H1 (cell line): ENCODE measurements around the gene PLEKHN1. TPM values are rescaled to one million over a fixed set of nuclear protein-coding genes. Genes with fewer than 3 reads are reported as not detected.
A peak's percentile ranks its signal among the peaks of the same experiment; 100 is the strongest.

Experiments used
- CTCF ChIA-PET: fragments of 300-600 bp; sonication (Branson Sonifier 250); formaldehyde crosslinking; loops from one replicate; lab custom pipeline; 2021; ENCODE audit not compliant: partially characterized antibody; lab: Charles Lee
- POLR2A ChIA-PET: fragments of 300-600 bp; sonication (Branson Sonifier 250); formaldehyde crosslinking; loops from one replicate; lab custom pipeline; 2021; ENCODE audit warnings: inconsistent platforms; ENCODE audit not compliant: partially characterized antibody; lab: Charles Lee
- DNase-seq, 2 experiments: peaks; one replicate each; pipeline versions ENCODE4 v3.0.0 to v3.0.0-alpha.2; 2010 to 2022; ENCODE audit warnings: low spot score in 2 of 2, low read depth in 1 of 2, mixed read lengths in 1 of 2
- FAIRE-seq: peaks from 2 replicates; lab custom pipeline; 2011; peaks lifted over from hg19 to GRCh38; lab: Jason Lieb, UNC
- H2AFZ ChIP-seq: 2 replicates; pipeline ENCODE4 v1.8.1; 2012; ENCODE audit warnings: low read length, inconsistent platforms
- H2AK5ac ChIP-seq: 2 replicates; pipeline ENCODE4 v1.6.1; 2013; ENCODE audit warnings: low read depth, low read length
- H2BK120ac ChIP-seq: replicated peaks from 2 replicates; pipeline ENCODE3; 2013; ENCODE audit warnings: low read depth, low read length, inconsistent platforms
- H2BK12ac ChIP-seq: 2 replicates; pipeline ENCODE4 v1.6.1; 2013; ENCODE audit warnings: low read depth, low read length
- H2BK15ac ChIP-seq: 2 replicates; pipeline ENCODE4 v1.6.1; 2013; ENCODE audit warnings: low read length
- H2BK20ac ChIP-seq: 2 replicates; pipeline ENCODE4 v1.6.1; 2013; ENCODE audit warnings: low read length
- H2BK5ac ChIP-seq: 2 replicates; pipeline ENCODE4 v1.6.1; 2013; ENCODE audit warnings: low read depth, low read length
- H3K14ac ChIP-seq: 2 replicates; pipeline ENCODE4 v1.6.1; 2013; ENCODE audit warnings: inconsistent platforms; ENCODE audit not compliant: insufficient read length
- H3K18ac ChIP-seq: 2 replicates; pipeline ENCODE4 v1.6.1; 2013; ENCODE audit warnings: low read length; ENCODE audit errors: extremely low read depth
- H3K23ac ChIP-seq: 2 replicates; pipeline ENCODE4 v1.6.1; 2013; ENCODE audit warnings: inconsistent platforms; ENCODE audit not compliant: insufficient read length
- H3K23me2 ChIP-seq: 2 replicates; pipeline ENCODE4 v1.6.1; 2013; ENCODE audit warnings: low read depth, low read length
- H3K27ac ChIP-seq: 2 replicates; pipeline ENCODE4 v1.6.1; 2011; ENCODE audit warnings: low read depth, low read length, inconsistent platforms
- H3K27me3 ChIP-seq, 4 experiments: replicated peaks in 1 of 4; 1 replicate in 1 of 4; 2 replicates in 3 of 4; pipeline versions ENCODE4 v1.6.1 to v1.8.1; 2011 to 2013; ENCODE audit warnings: low read length in 3 of 4, mild to moderate bottlenecking in 3 of 4, inconsistent platforms in 2 of 4, mixed read lengths in 2 of 4, moderate library complexity in 1 of 4; ENCODE audit not compliant: control insufficient read depth in 3 of 4, insufficient read depth in 3 of 4; ENCODE audit errors: extremely low read depth in 1 of 4
- H3K36me3 ChIP-seq, 4 experiments: 2 replicates each; pipeline versions ENCODE4 v1.6.1 to v1.8.1; 2011 to 2013; ENCODE audit warnings: mild to moderate bottlenecking in 4 of 4, low read length in 3 of 4, moderate library complexity in 2 of 4, control low read depth in 1 of 4, inconsistent platforms in 1 of 4; ENCODE audit not compliant: insufficient read depth in 4 of 4, control insufficient read depth in 2 of 4
- H3K4ac ChIP-seq: replicated peaks from 2 replicates; pipeline ENCODE3; 2013; ENCODE audit warnings: low read length, low read depth, mixed read lengths, inconsistent platforms; ENCODE audit not compliant: insufficient read length
- H3K4me1 ChIP-seq, 4 experiments: replicated peaks in 1 of 4; 1 replicate in 1 of 4; 2 replicates in 3 of 4; pipeline versions ENCODE4 v1.6.1 to v1.8.1; 2011 to 2013; ENCODE audit warnings: low read length in 3 of 4, inconsistent platforms in 2 of 4, mixed read lengths in 1 of 4; ENCODE audit not compliant: insufficient read depth in 4 of 4, control insufficient read depth in 3 of 4
- H3K4me2 ChIP-seq, 2 experiments: 2 replicates each; pipeline versions ENCODE4 v1.6.1 to v1.8.1; 2011 to 2013; ENCODE audit warnings: low read depth in 2 of 2, low read length in 2 of 2, control low read depth in 1 of 2, inconsistent platforms in 1 of 2, mild to moderate bottlenecking in 1 of 2; ENCODE audit not compliant: insufficient read depth in 1 of 2
- H3K4me3 ChIP-seq, 4 experiments: fragments of 200-600, 300-600 bp in 1 of 4; sonication (generic), shearing (Covaris generic), sonication (Bioruptor Twin) in 1 of 4; 2 replicates each; pipeline versions ENCODE4 v1.5.1 to v1.8.1; 2011 to 2016; ENCODE audit warnings: low read length in 4 of 4, low read depth in 3 of 4, control low read depth in 2 of 4, inconsistent platforms in 2 of 4, mild to moderate bottlenecking in 2 of 4, mixed read lengths in 1 of 4, moderate library complexity in 1 of 4; ENCODE audit not compliant: insufficient read depth in 2 of 4; ENCODE audit errors: extremely low read depth in 1 of 4
- H3K56ac ChIP-seq: replicated peaks from 2 replicates; pipeline ENCODE3; 2013; ENCODE audit warnings: low read depth, mild to moderate bottlenecking, mixed read lengths, low read length, inconsistent platforms; ENCODE audit not compliant: insufficient read length
- H3K79me1 ChIP-seq: 2 replicates; pipeline ENCODE4 v1.6.1; 2013; ENCODE audit warnings: low read depth, low read length, control low read depth
- H3K79me2 ChIP-seq, 2 experiments: 2 replicates each; pipeline versions ENCODE4 v1.6.1 to v1.8.1; 2012 to 2013; ENCODE audit warnings: low read length in 2 of 2, mild to moderate bottlenecking in 2 of 2, inconsistent platforms in 1 of 2; ENCODE audit not compliant: insufficient read depth in 2 of 2, control insufficient read depth in 1 of 2
- H3K9ac ChIP-seq, 4 experiments: replicated peaks in 1 of 4; 1 replicate in 1 of 4; 2 replicates in 3 of 4; pipeline versions ENCODE4 v1.6.1 to v1.8.1; 2011 to 2013; ENCODE audit warnings: low read depth in 3 of 4, low read length in 3 of 4, control low read depth in 2 of 4, mild to moderate bottlenecking in 2 of 4, moderate library complexity in 2 of 4, inconsistent platforms in 1 of 4; ENCODE audit errors: extremely low read depth in 1 of 4
- H3K9me3 ChIP-seq, 2 experiments: 2 replicates each; pipeline versions ENCODE4 v1.6.1 to v1.8.1; 2012 to 2013; ENCODE audit warnings: mild to moderate bottlenecking in 2 of 2, moderate library complexity in 2 of 2, control low read depth in 1 of 2, inconsistent platforms in 1 of 2, low read depth in 1 of 2, low read length in 1 of 2, mixed read lengths in 1 of 2; ENCODE audit not compliant: insufficient read depth in 2 of 2
- H4K20me1 ChIP-seq, 2 experiments: replicated peaks in 1 of 2; 2 replicates each; pipeline versions ENCODE3 to v1.8.1; 2011 to 2013; ENCODE audit warnings: inconsistent platforms in 2 of 2, low read length in 2 of 2, mild to moderate bottlenecking in 1 of 2; ENCODE audit not compliant: insufficient read depth in 2 of 2, control insufficient read depth in 1 of 2
- H4K5ac ChIP-seq: 2 replicates; pipeline ENCODE4 v1.6.1; 2013; ENCODE audit warnings: low read length, low read depth, mixed read lengths, inconsistent platforms; ENCODE audit not compliant: insufficient read length
- H4K8ac ChIP-seq: 2 replicates; pipeline ENCODE4 v1.8.0; 2013; ENCODE audit warnings: mild to moderate bottlenecking, moderate library complexity, low read length, inconsistent platforms; ENCODE audit not compliant: insufficient read depth; ENCODE audit errors: extremely low read depth
- H4K91ac ChIP-seq: replicated peaks from 2 replicates; pipeline ENCODE3; 2013; ENCODE audit warnings: low read length, mixed read lengths, inconsistent platforms; ENCODE audit not compliant: insufficient read length
- BRCA1 ChIP-seq: IDR thresholded peaks from 2 replicates; pipeline ENCODE4 v1.6.1; 2012; ENCODE audit warnings: low read depth, low read length, improper control_type of control experiment
- CREB1 ChIP-seq: IDR thresholded peaks from 2 replicates; pipeline ENCODE4 v1.6.1; 2012; ENCODE audit warnings: inconsistent platforms
- CTBP2 ChIP-seq: IDR thresholded peaks from 2 replicates; pipeline ENCODE4 v1.7.0; 2011; ENCODE audit warnings: borderline replicate concordance, mild to moderate bottlenecking, moderate library complexity, mixed read lengths, low read length; ENCODE audit not compliant: insufficient read depth, insufficient read length
- KDM1A ChIP-seq: fragments of 200-600, 300-600 bp; sonication (generic); IDR thresholded peaks from 2 replicates; pipeline ENCODE4 v1.7.1; 2016; ENCODE audit warnings: mild to moderate bottlenecking, low read length, borderline replicate concordance
- KDM5A ChIP-seq: fragments of 200-600 bp; IDR thresholded peaks from 2 replicates; pipeline ENCODE4 v1.7.1; 2012; ENCODE audit warnings: mild to moderate bottlenecking, low read length, inconsistent platforms, mixed read lengths
- POLR2AphosphoS5 ChIP-seq: IDR thresholded peaks from 2 replicates; pipeline ENCODE4 v1.6.1; 2011; ENCODE audit warnings: low read depth, low read length
- SAP30 ChIP-seq: fragments of 300-600 bp; sonication (generic); IDR thresholded peaks from 2 replicates; pipeline ENCODE4 v1.7.1; 2012; ENCODE audit warnings: low read length, moderate library complexity, mild to moderate bottlenecking, inconsistent platforms; ENCODE audit not compliant: insufficient read depth, insufficient replicate concordance
- SIN3A ChIP-seq, 2 experiments: IDR thresholded peaks in 1 of 2; conservative IDR thresholded peaks in 1 of 2; 2 replicates each; pipeline ENCODE4 v1.6.1; 2011 to 2012; ENCODE audit warnings: low read length in 2 of 2, improper control_type of control experiment in 1 of 2, low read depth in 1 of 2, mild to moderate bottlenecking in 1 of 2
- SP1 ChIP-seq: IDR thresholded peaks from 2 replicates; pipeline ENCODE4 v1.6.1; 2011; ENCODE audit warnings: low read depth, low read length
- YY1 ChIP-seq: IDR thresholded peaks from 2 replicates; pipeline ENCODE4 v1.6.1; 2011; ENCODE audit warnings: low read depth, mild to moderate bottlenecking, low read length
- WGBS, 2 experiments: shearing (Covaris generic) in 1 of 2; methylation state at CpG; one replicate each; pipeline versions ENCODE4 v1.1.6 to v1.1.7; 2013 to 2015; ENCODE audit warnings: low lambda C conversion rate in 2 of 2, mixed read lengths in 2 of 2, inconsistent platforms in 1 of 2, low coverage in 1 of 2, missing lambda C conversion rate in 1 of 2; ENCODE audit not compliant: insufficient replicate concordance in 2 of 2, insufficient coverage in 1 of 2, insufficient read length in 1 of 2; ENCODE audit errors: extremely low coverage in 1 of 2, missing lambda C conversion rate in 1 of 2; 5-methylcytosine and 5-hydroxymethylcytosine counted together
- polyA plus RNA-seq, 7 experiments: library from polyadenylated mRNA; depleted of rRNA in 3 of 7; stranded (reverse) in 5 of 7; unstranded in 2 of 7; fragments of >200 nt in 5 of 7; fragments of 200-250 nt in 2 of 7; gene quantifications; 1 replicate in 5 of 7; 2 replicates in 1 of 7; 4 replicates in 1 of 7; pipeline versions ENCODE4 v1.2.1 to v1.2.3, GENCODE V29; 2011 to 2013; ENCODE audit warnings: missing spikeins in 2 of 7, mixed read lengths in 2 of 7
- total RNA-seq: library from RNA; stranded (reverse); fragmentation: NEBNext Ultra II Directional; extraction: Animal tissue kit (Norgen Biotek cat#: 25700); gene quantifications from 2 replicates; pipeline ENCODE4 v1.2.1, GENCODE V29; 2021

PLEKHN1 gene
- total and polyA plus RNA-seq, 2 of the 8 experiments (the other 6 are each of a cell fraction or from before 2014, with no cell fraction given) = 0.39 to 1.5 TPM

GRCh38 chr1:921011-921837 lies 45.1 kb upstream of the PLEKHN1 start:
- no peaks in the 10 kb centered on the region for H3K9me3 ChIP-seq
- peak overlapping the region; percentile 77; the same call in 1 of the 2 replicates for H2BK15ac ChIP-seq
- no peak overlapping the region for H3K56ac ChIP-seq
- peak overlapping the region; percentile 97 for H2AK5ac ChIP-seq
- peaks cover 0 to 38% (median 21%) of the 10 kb centered on the region in 4 experiments; a peak in 6 of 7 replicates for H3K4me1 ChIP-seq
- H3K23ac ChIP-seq = no peak overlapping the region
- WGBS, 2 experiments = 36% methylated on average over 38 of the region's 38 CpGs; no CpG with 5 or more reads in 1 of the 2 experiments
- H3K36me3 ChIP-seq = peaks cover 0 to 8% (median 0%) of the 10 kb centered on the region in 4 experiments; a peak in 1 of 8 replicates
- peaks cover 65 to 98% (median 89%) of the 10 kb centered on the region in 4 experiments for H3K27me3 ChIP-seq
- H3K18ac ChIP-seq = peak overlapping the region; percentile 36
- H4K91ac ChIP-seq = peak overlapping the region; percentile 91
- H2AFZ ChIP-seq = no peak overlapping the region
- H2BK120ac ChIP-seq = peak overlapping the region; percentile 63
- H3K27ac ChIP-seq = no peak overlapping the region
- peaks cover 17 to 27% of the 10 kb centered on the region in 2 experiments for H4K20me1 ChIP-seq
- FAIRE-seq (no peak), DNase-seq (peak in 1 of 2 experiments; percentile 43)
- no peak overlapping the region for H3K14ac ChIP-seq
- H4K8ac ChIP-seq = peak overlapping the region; percentile 91; the same call in 1 of the 2 replicates
- peaks cover 6% of the 10 kb centered on the region; the same call in 1 of the 2 replicates for H3K23me2 ChIP-seq
- CTCF ChIA-PET = interaction anchor here (1.0 to 3.0 kb wide), 5 partner anchors 8 to 22 kb away, joined by 4 to 20 read pairs (median 10); no protein-coding TSS in a partner anchor
- peak overlapping the region; percentile 65 for H3K4ac ChIP-seq
- no peak overlapping the region for H3K9ac ChIP-seq
- H3K4me3 ChIP-seq = peak overlapping the region in 1 of 4 experiments; percentile 44; a peak in 3 of 8 replicates
- no peak overlapping the region for H4K5ac ChIP-seq
- no peak overlapping the region for H2BK5ac ChIP-seq
- H3K79me2 ChIP-seq = no peaks in the 10 kb centered on the region
- H2BK20ac ChIP-seq = peak overlapping the region; percentile 5; the same call in 1 of the 2 replicates
- POLR2A ChIA-PET = interaction anchor here (0.6 to 3.0 kb wide), 4 partner anchors 18 to 110 kb away, joined by 3 to 20 read pairs (median 3); no protein-coding TSS in a partner anchor
- H2BK12ac ChIP-seq = peak overlapping the region; percentile 99; the same call in 1 of the 2 replicates
- H3K79me1 ChIP-seq = no peaks in the 10 kb centered on the region
- peak overlapping the region; percentile 48 to 55 for H3K4me2 ChIP-seq
- TF ChIP-seq BRCA1 (no peak), POLR2AphosphoS5 (no peak), CTBP2 (peak; percentile 38), YY1 (peak; percentile 53; the same call in 1 of the 2 replicates), SIN3A (conservative IDR thresholded peaks at IDR 0.05 in 1 of 2, IDR thresholded peaks at IDR 0.05 in 1 of 2; ENCODE audit: low read depth in 1 of 2, low read length in 2 of 2) (peak in 1 of 2 experiments; percentile 67; a peak in 2 of 4 replicates), SP1 (peak; percentile 52; the same call in 1 of the 2 replicates), CREB1 (no peak), KDM1A (no peak), SAP30 (no peak), KDM5A (no peak)
